GM18508 (cell line): ENCODE data around the gene SEC63.

ENCODE experiments used
- ATAC-seq: cut with Tn5 transposase; IDR thresholded peaks from one replicate; pipeline ENCODE4 v1.9.1; 2021; ENCODE audit warnings: moderate number of reproducible peaks; ENCODE audit not compliant: insufficient read depth, unreplicated experiment

Gene SEC63

DNA sequence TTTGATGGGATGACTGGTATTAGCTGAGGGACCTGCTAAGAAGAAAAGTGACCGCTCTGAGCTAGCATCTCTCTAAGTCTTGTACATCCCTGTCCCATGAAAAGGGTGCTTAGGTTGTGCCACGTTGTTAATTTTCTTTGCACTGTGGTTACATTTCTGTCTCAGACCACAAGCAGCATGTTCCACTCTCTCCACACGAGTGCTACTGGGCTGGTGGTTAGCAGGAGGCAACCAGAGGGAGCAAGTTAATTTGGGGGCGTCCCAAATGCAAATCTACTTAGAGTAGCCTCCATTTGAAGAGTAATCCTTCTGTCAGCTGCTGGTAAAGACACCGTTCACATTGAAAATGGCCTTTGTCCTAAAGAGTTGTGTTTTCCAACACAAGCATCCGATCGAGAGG lies 130.5 kb downstream of the SEC63 start:
- no peak for ATAC-seq

DNA sequence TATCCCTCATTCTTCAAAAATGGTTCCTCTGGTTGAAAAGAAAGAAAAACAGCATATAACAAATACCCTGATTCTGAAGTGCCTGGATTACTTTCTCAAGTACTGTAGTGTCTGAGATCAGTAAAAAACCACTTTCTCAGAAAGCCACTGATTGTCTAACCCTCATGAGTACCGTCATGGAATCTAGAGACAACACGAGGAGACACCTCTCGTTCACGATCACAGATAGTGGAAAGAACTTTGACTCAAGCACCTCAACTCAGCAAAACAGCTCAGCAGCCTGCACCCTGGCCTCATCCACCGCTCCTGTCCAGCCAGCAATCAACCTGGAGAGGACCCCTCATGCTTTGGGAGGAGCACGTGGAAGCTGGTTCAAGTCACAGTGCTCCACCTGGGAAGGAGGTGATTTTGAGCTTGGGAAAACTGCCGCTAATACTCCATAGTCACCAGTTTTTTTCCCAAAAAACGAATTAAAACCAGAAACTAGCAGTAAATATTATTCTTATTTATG lies 134.9 kb downstream of the SEC63 start:
- ATAC-seq, result no peak

DNA sequence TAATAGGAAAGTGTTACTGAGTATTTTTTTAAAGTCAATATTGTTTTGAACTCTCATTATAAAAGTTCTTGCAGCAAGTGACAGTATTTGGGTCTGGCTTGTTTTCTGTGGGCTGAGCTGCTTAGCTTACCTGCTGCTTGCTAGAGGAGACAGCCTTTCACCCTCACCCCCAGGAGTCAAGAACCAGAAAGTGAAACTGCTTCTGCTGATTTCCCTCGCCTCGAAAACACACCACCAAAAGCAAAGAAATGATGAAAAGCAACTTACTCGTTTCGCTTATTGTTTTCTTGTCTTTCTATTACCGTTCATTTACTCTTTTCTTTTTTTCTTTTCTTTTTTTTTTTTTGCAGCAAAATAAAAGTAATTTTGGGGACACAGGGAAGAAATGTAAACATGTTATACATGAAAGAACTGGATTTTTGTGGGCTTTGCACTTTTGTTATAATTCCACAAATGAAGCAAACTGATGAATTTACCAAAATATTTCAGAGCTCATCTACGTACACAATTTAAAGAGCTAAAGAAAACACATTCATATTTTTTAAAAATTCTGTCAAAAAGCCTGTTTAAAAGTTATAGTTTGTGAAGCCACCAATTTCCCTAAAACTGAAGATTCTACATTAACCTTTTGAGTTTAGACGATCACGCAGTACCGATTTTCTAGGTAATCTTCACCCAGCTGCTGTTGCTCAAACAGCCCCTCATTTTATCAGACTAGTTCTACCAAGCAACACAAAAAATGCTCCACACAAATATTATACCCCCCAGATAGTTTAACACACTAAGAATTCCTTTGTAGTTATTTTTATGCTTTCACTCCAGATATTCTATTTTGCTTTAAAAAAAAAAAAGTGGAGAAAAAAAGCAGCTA lies 135.6 kb downstream of the SEC63 start:
- ATAC-seq, result no peak

DNA sequence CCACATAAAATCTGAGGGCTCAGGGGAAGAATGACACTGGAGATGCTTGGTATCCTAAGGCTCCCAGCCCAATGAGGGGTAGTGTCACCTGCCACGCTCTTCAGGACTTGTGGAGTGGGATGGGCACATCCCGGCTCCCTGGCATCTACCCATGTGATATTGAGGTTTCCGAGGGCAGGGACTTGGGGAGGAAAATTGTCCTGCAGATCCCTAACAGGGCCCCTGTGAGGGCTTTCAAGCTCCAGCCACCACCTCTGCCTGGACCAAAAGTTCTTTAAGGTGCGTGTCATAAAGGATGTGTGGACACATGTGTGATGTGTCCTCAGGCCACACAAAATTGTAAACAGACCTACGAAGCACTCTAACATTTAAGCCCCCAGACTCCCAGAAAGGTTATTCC lies 136.4 kb downstream of the SEC63 start:
- no peak for ATAC-seq

DNA sequence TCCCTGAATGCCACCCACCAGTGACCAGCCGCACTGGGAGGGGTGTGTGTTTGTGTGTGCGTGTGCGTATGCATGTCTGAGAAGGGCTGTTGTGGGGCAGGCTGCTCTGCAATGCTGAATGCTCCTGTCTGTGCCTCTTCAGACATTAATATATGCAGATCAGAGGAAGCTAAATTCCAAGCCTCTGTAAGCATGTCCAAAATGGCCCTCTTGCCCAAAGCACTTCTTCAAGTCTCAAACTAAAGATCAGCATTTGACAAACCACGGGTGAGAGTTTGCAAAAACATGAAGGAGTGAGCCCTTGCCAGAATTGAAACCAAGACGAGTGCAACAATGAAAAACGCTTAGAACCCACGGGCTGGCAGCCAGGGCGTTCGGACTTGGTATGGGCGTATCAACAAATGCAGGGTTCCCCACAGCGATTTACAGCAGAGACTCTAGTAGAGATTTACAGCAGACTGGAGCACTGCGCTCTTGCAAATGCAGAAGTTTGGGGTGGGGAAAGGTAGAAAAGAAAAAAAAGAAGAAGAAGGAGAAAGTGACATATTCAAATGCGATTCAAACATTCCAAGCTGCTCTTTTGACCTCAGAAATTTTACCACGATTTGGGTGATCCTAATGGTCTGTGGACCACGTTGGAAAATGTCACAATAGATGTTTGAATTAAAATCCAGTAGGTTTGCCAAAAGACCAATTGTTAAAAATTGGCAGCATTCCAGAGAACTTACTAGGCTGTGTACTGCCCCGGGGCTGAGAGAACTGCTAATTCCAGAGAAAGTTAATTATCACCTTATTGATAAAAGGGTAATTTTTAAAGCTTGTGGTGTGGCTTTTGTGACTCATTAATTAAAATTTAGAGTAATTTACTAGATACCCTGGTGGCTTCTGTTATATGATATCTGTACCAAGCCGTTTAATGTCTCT lies 137.4 kb downstream of the SEC63 start:
- no peak for ATAC-seq

DNA sequence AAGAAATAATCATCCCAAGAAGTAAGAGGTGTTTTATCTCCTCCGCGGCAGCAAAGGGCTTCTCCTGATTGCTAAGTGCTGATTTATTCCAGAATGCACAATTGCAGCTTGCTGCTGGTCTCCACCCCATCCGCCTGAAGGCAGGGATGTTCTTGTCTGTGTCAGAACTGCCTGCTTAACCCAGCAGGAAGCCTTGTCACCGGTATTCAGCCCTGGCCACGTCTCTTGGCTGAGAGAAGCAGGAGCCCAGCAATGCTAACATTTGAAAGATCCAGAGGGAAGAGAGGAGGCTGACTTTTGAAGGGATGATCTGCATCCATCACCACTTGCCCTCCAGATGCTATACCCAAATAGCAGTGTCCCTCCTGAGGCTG lies 138.1 kb downstream of the SEC63 start:
- no peak for ATAC-seq

DNA sequence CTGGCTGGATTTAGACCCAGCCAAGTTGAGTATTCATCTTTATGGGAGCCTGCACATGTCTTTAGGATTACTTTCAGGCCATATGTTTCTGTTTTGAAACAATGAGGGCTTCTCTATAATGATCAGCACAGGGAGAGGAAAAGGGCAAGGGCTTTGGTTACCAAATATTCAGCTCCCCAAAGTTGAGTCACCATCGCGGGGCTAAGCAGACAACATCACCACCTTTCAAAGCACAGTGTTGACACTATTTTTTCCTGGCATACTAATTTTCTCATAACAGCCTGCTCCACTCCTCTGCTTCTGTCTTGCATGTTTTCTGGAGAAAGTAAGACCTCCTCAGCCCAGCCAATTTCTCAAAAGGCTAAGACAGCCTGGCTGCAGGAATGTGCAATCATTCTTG lies 138.8 kb downstream of the SEC63 start:
- no peak for ATAC-seq

DNA sequence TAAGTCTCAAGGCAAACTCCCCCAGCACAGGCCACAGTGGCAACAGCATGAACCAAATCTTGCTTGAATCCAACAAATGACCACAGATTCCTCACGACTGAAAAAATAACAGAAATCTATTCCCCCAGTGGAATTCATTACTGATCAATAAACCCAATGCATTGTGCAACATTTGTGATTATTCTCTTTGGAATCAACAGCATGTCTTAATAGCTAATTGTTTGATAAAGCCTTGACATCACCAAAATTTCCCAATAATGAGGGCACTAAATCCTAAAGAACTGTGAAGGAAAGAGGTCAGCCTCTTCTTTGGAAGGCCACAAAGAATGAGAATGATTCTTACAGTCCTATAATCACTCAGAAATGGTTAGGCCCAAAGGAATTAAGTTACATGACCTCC lies 139.7 kb downstream of the SEC63 start:
- ATAC-seq, result no peak

DNA sequence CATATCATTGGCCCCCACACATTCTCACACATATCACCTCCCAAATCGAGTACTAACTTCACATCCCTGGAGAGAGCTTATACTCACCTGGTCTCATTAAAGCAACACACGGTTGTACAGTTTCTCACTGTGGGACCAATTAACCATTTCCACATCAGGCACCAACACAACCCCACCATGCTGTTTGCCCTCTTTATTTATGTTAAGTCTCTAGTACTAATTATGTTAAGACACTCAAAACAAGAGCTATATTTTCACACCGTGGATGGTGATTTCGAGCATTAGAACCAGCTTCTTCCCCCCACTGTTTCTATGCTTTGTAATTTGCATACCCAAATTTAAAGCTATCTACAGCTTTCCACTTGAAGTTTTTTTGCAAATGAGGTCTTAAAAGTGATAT lies 140.2 kb downstream of the SEC63 start:
- ATAC-seq, result no peak
